Measurements from ENCODE around the gene P2RX7.

GRCh38 chr12:121085069-121085468 is 47.6 kb upstream of the P2RX7 start:
- no peak for TF ChIP-seq CTCF (IDR thresholded peaks at IDR 0.05)
- TF ChIP-seq, protein P1, sequence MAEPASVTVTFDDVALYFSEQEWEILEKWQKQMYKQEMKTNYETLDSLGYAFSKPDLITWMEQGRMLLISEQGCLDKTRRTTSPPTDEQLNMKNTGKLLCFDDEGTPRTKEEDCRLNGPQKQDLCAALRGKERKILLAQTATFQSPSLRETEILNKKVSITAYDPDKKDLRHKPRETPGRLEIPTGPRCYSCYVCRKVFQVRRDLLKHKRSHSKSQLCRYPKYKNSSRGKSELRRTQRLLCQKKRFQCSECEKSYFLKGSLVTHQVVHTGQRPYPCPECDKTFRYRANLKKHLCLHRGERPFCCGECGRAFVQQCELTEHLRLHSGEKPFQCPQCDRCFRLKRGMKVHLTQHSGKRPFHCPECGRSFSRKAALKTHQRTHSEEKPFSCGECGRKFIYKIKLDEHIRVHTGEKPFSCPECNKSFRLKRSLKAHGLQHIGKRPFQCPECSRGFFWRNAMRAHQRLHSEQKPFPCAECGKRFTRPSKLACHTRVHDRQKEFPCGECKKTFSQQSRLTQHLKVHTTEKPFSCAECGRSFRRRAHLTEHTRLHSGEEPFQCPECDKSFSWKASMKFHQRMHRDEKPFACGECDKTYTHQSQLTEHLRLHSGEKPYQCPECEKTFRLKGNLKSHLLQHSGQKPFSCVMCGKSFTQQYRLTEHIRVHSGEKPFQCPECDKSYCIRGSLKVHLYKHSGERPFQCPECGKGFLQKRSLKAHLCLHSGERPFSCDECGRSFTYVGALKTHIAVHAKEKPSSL (CRISPR knock-in tag; conservative IDR thresholded peaks at IDR 0.05) = no peak
- no peak for TF ChIP-seq IRF2 (CRISPR knock-in tag; IDR thresholded peaks at IDR 0.05; ENCODE audit: borderline replicate concordance, low read depth)
- no peak for TF ChIP-seq SP1 (CRISPR knock-in tag; conservative IDR thresholded peaks at IDR 0.05)
- TF ChIP-seq ZBTB43 (CRISPR knock-in tag; IDR thresholded peaks at IDR 0.05) = no peak
- TF ChIP-seq, protein P2, sequence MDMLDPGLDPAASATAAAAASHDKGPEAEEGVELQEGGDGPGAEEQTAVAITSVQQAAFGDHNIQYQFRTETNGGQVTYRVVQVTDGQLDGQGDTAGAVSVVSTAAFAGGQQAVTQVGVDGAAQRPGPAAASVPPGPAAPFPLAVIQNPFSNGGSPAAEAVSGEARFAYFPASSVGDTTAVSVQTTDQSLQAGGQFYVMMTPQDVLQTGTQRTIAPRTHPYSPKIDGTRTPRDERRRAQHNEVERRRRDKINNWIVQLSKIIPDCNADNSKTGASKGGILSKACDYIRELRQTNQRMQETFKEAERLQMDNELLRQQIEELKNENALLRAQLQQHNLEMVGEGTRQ (CRISPR knock-in tag; IDR thresholded peaks at IDR 0.05) = no peak
- TF ChIP-seq, protein P3, sequence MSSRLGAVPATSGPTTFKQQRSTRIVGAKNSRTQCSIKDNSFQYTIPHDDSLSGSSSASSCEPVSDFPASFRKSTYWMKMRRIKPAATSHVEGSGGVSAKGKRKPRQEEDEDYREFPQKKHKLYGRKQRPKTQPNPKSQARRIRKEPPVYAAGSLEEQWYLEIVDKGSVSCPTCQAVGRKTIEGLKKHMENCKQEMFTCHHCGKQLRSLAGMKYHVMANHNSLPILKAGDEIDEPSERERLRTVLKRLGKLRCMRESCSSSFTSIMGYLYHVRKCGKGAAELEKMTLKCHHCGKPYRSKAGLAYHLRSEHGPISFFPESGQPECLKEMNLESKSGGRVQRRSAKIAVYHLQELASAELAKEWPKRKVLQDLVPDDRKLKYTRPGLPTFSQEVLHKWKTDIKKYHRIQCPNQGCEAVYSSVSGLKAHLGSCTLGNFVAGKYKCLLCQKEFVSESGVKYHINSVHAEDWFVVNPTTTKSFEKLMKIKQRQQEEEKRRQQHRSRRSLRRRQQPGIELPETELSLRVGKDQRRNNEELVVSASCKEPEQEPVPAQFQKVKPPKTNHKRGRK (CRISPR knock-in tag; IDR thresholded peaks at IDR 0.05; ENCODE audit: borderline replicate concordance) = no peak
- TF ChIP-seq, protein P4, sequence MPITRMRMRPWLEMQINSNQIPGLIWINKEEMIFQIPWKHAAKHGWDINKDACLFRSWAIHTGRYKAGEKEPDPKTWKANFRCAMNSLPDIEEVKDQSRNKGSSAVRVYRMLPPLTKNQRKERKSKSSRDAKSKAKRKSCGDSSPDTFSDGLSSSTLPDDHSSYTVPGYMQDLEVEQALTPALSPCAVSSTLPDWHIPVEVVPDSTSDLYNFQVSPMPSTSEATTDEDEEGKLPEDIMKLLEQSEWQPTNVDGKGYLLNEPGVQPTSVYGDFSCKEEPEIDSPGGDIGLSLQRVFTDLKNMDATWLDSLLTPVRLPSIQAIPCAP (CRISPR knock-in tag; IDR thresholded peaks at IDR 0.05) = no peak
- TF ChIP-seq TCF7 (CRISPR knock-in tag; IDR thresholded peaks at IDR 0.05; ENCODE audit: low read depth) = no peak
- TF ChIP-seq, protein P5, sequence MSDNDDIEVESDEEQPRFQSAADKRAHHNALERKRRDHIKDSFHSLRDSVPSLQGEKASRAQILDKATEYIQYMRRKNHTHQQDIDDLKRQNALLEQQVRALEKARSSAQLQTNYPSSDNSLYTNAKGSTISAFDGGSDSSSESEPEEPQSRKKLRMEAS (CRISPR knock-in tag; IDR thresholded peaks at IDR 0.05) = no peak
- TF ChIP-seq ZNF317 (CRISPR knock-in tag; IDR thresholded peaks at IDR 0.05; ENCODE audit: borderline replicate concordance, low read depth) = no peak
